ENCODE data around the gene CBLN3. TPM values are rescaled to one million over a fixed set of nuclear protein-coding genes. Genes with fewer than 3 reads are reported as not detected.

Gene CBLN3
- total RNA-seq, 1 donor from 2014 or later: 61.1 TPM

- CTCF ChIA-PET: interaction anchor here (0.7 to 9.3 kb wide), 12 partner anchors 9 to 331 kb away, joined by 3 to 353 read pairs (median 4); partner anchors contain the start of genes ADCY4, CHMP4A, CIDEB and MDP1
- Mint-ChIP-seq H3K36me3 (ENCODE audit: low read depth) (peaks cover 89% of the 10 kb centered on the region), H3K27ac (peak overlapping the region; percentile 68), H3K27me3 (no peaks in the 10 kb centered on the region), H3K4me1 (peaks cover 72% of the 10 kb centered on the region), H3K4me3 (peak overlapping the region; percentile 6), H3K9me3 (no peaks in the 10 kb centered on the region)
- DNase-seq (no peak), ATAC-seq (ENCODE audit: low read depth) (peak; percentile 65)
- intact Hi-C loops (cut with micrococcal nuclease): loop anchor here (1.0 kb wide), 3 partner anchors 71 to 193 kb away; no protein-coding TSS in a partner anchor
- POLR2A ChIA-PET: interaction anchor here (0.6 to 4.2 kb wide), 13 partner anchors 68 to 898 kb away, joined by 3 to 44 read pairs (median 5); partner anchors contain the start of genes ADCY4, LTB4R, MDP1 and NFATC4
- TF ChIP-seq, protein P1, sequence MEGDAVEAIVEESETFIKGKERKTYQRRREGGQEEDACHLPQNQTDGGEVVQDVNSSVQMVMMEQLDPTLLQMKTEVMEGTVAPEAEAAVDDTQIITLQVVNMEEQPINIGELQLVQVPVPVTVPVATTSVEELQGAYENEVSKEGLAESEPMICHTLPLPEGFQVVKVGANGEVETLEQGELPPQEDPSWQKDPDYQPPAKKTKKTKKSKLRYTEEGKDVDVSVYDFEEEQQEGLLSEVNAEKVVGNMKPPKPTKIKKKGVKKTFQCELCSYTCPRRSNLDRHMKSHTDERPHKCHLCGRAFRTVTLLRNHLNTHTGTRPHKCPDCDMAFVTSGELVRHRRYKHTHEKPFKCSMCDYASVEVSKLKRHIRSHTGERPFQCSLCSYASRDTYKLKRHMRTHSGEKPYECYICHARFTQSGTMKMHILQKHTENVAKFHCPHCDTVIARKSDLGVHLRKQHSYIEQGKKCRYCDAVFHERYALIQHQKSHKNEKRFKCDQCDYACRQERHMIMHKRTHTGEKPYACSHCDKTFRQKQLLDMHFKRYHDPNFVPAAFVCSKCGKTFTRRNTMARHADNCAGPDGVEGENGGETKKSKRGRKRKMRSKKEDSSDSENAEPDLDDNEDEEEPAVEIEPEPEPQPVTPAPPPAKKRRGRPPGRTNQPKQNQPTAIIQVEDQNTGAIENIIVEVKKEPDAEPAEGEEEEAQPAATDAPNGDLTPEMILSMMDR (IDR thresholded peaks at IDR 0.05): no peak
These were observed 7.0 kb upstream of the CBLN3 start for GRCh38 chr14:24436355-24437019.

DNA sequence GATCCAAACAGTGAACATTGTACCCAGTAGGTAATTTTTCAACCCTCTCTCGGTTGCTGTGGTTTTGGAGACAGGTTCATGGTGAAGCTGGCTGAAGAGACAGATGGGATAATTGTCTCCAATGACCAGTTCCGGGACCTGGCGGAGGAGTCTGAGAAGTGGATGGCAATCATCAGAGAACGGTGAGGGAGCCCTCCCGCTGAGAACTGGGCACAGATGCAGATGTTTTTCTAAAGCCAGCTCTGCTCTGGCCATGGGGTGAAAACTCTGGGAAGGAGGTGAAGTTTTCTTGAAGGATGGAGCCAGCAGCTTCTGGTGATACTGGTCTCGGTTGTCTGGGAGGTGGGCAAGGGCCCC lies 6.5 kb upstream of the CBLN3 start:
- POLR2A ChIA-PET: interaction anchor here (0.6 to 4.2 kb wide), 10 partner anchors 68 to 898 kb away, joined by 3 to 44 read pairs (median 4); partner anchors contain the start of genes MDP1, NFATC4, RIPK3 and TINF2
- DNase-seq (no peak), ATAC-seq (ENCODE audit: low read depth) (no peak)
- Mint-ChIP-seq H3K9me3 (no peaks in the 10 kb centered on the region), H3K36me3 (ENCODE audit: low read depth) (peaks cover 90% of the 10 kb centered on the region), H3K27me3 (no peaks in the 10 kb centered on the region), H3K4me3 (no peak overlapping the region), H3K4me1 (peaks cover 72% of the 10 kb centered on the region), H3K27ac (peak overlapping the region; percentile 41)
- intact Hi-C loops (cut with micrococcal nuclease): loop anchor here (1.0 kb wide), 3 partner anchors 71 to 193 kb away; no protein-coding TSS in a partner anchor
- CTCF ChIA-PET: interaction anchor here (0.7 to 9.3 kb wide), 9 partner anchors 12 to 330 kb away, joined by 3 to 353 read pairs (median 4); partner anchors contain the start of genes ADCY4, CHMP4A and MDP1
- TF ChIP-seq, protein P1 (IDR thresholded peaks at IDR 0.05): no peak

DNA sequence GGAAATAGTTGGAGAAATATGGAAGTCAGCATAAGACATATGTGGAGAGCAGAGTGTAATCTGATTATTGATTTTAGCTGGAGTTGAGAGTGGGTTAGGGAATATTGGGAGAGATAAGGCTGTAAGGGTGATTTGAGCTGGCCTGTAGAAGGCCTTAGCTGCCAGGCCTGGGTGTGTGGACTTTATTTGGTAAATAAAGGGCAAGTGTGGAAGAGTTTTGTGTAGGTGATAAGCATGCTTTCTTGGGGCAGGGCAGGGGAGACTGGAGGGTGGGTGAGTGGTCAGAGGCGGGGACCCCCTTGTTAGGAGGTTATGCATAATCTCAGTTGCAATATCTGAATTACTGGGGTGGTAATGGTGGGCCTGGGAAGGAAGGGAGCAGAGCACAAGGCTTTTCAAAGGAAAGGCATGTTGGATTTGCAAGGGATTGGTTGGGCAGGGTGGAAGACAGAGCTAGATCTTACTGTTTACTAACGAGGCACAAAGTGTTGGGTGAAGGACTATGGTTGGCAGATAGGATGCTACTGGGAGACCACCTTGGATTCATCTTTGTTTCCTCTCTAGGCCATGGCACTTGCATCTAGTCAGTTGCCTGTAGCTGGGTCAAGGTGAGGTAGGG lies 5.8 kb upstream of the CBLN3 start:
- Mint-ChIP-seq H3K27me3 (no peaks in the 10 kb centered on the region), H3K27ac (peak overlapping the region; percentile 41), H3K4me1 (peaks cover 70% of the 10 kb centered on the region), H3K4me3 (no peak overlapping the region), H3K9me3 (no peaks in the 10 kb centered on the region), H3K36me3 (ENCODE audit: low read depth) (peaks cover 87% of the 10 kb centered on the region)
- no peak for ATAC-seq (ENCODE audit: low read depth)
- intact Hi-C loops (cut with micrococcal nuclease): no loop called here
- DNase-seq: no peak
- POLR2A ChIA-PET: interaction anchor here (0.6 to 4.2 kb wide), 9 partner anchors 69 to 897 kb away, joined by 3 to 44 read pairs (median 5); partner anchors contain the start of genes MDP1, PSME1, RIPK3 and TINF2
- CTCF ChIA-PET: interaction anchor here (0.5 to 9.3 kb wide), 4 partner anchors 19 to 222 kb away, joined by 3 to 353 read pairs (median 24); partner anchors contain the start of genes ADCY4 and CHMP4A
- TF ChIP-seq, protein P1 (IDR thresholded peaks at IDR 0.05): no peak

DNA sequence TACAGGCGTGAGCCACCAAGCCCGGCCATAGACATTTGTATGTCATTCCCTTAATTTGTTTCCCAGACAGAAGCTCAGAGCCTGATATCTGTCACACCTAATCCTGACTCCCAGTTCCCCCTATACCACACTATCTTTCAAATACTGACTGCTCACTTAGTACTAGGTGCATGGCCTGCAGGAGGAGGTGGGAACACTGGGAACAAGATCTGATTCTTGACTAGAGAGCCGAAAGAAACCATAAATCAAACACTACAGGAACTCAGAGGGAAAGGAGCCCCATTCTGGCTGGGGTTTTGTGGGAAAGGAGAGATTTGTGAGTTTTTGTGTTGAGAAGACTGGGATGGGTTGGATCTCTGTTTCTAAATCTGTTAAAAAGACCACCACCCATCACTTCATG lies 5.2 kb upstream of the CBLN3 start:
- no peaks in the 10 kb centered on the region for H3K27me3 Mint-ChIP-seq
- intact Hi-C loops (cut with micrococcal nuclease): loop anchor here (5.0 kb wide), 3 partner anchors 37 to 1132 kb away; partner anchors contain the start of genes NYNRIN, PPP1R3E and TM9SF1
- peaks cover 69% of the 10 kb centered on the region for H3K4me1 Mint-ChIP-seq
- DNase-seq: no peak
- POLR2A ChIA-PET: interaction anchor here (0.6 to 4.2 kb wide), 3 partner anchors 102 to 298 kb away, joined by 3 to 44 read pairs (median 5); partner anchors contain the start of gene PSME1
- CTCF ChIA-PET: interaction anchor here (0.5 to 9.3 kb wide), 3 partner anchors 19 to 104 kb away, joined by 3 to 353 read pairs (median 44); partner anchors contain the start of gene ADCY4
- peaks cover 85% of the 10 kb centered on the region for H3K36me3 Mint-ChIP-seq (ENCODE audit: low read depth)
- no peak overlapping the region for H3K4me3 Mint-ChIP-seq
- TF ChIP-seq, protein P1 (IDR thresholded peaks at IDR 0.05): no peak
- no peak overlapping the region for H3K27ac Mint-ChIP-seq
- no peaks in the 10 kb centered on the region for H3K9me3 Mint-ChIP-seq
- no peak for ATAC-seq (ENCODE audit: low read depth)
